ENCODE results near the gene GRHPR. TPM values are rescaled to one million over a fixed set of nuclear protein-coding genes. Genes with fewer than 3 reads are reported as not detected.

GRHPR gene
- total and polyA plus RNA-seq, 2 of the 8 experiments (the other 6 are each of a cell fraction or from before 2014, with no cell fraction given) = 97.0 to 201 TPM

DNA sequence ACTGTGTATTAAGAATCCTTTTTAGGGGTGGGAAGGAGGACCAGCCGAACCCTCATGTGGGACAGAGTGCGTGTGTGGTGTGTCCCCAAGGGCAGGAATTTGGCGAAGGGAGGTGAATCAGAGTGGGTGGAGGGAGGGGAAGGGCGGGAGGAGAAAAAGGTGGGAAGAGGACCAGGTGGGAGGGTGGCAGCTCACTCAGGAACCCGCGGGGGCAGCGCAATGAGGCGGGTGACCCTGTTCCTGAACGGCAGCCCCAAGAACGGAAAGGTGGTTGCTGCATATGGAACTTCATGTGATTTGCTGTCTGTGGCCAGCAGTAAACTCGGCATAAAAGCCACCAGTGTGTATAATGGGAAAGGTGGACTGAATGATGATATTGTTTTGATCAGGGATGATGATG lies 54.4 kb downstream of the GRHPR start:
- no peak for DNase-seq (ENCODE audit: low read depth in 1 of 2, low spot score in 2 of 2)
- Histone ChIP-seq H3K27ac (ENCODE audit: low read depth, low read length) (no peak overlapping the region), H2BK20ac (ENCODE audit: low read length) (no peak overlapping the region), H3K9me3 (ENCODE audit: insufficient read depth in 2 of 2, low read depth in 1 of 2, low read length in 1 of 2) (peaks cover 13 to 15% of the 10 kb centered on the region in 2 experiments; a peak in 3 of 4 replicates), H2AK5ac (ENCODE audit: low read depth, low read length) (no peak overlapping the region), H2BK12ac (ENCODE audit: low read depth, low read length) (no peak overlapping the region), H3K23me2 (ENCODE audit: low read depth, low read length) (peaks cover 2% of the 10 kb centered on the region; the same call in 1 of the 2 replicates), H4K91ac (replicated peaks; ENCODE audit: insufficient read length, low read length) (no peak overlapping the region), H3K27me3 (replicated peaks in 1 of 4; ENCODE audit: control insufficient read depth in 3 of 4, extremely low read depth in 1 of 4, insufficient read depth in 3 of 4, low read length in 3 of 4) (no peaks in the 10 kb centered on the region), H3K56ac (replicated peaks; ENCODE audit: insufficient read length, low read depth, low read length) (no peak overlapping the region), H3K4me2 (ENCODE audit: insufficient read depth in 1 of 2, low read depth in 2 of 2, low read length in 2 of 2) (no peak overlapping the region), H2BK120ac (replicated peaks; ENCODE audit: low read depth, low read length) (no peak overlapping the region), H3K36me3 (ENCODE audit: control insufficient read depth in 2 of 4, insufficient read depth in 4 of 4, low read length in 3 of 4) (no peaks in the 10 kb centered on the region), H3K4ac (replicated peaks; ENCODE audit: insufficient read length, low read depth, low read length) (no peak overlapping the region), H3K4me1 (replicated peaks in 1 of 4; ENCODE audit: control insufficient read depth in 3 of 4, insufficient read depth in 4 of 4, low read length in 3 of 4) (peaks cover 0 to 4% (median 1%) of the 10 kb centered on the region in 4 experiments; a peak in 3 of 7 replicates), H4K20me1 (replicated peaks in 1 of 2; ENCODE audit: control insufficient read depth in 1 of 2, insufficient read depth in 2 of 2, low read length in 2 of 2) (no peaks in the 10 kb centered on the region), H4K8ac (ENCODE audit: extremely low read depth, insufficient read depth, low read length) (no peak overlapping the region; the same call in 1 of the 2 replicates), H3K79me1 (ENCODE audit: low read depth, low read length) (no peaks in the 10 kb centered on the region), H3K9ac (replicated peaks in 1 of 4; ENCODE audit: extremely low read depth in 1 of 4, low read depth in 3 of 4, low read length in 3 of 4) (no peak overlapping the region), H3K18ac (ENCODE audit: extremely low read depth, low read length) (no peak overlapping the region), H2BK5ac (ENCODE audit: low read depth, low read length) (no peak overlapping the region), H3K79me2 (ENCODE audit: control insufficient read depth in 1 of 2, insufficient read depth in 2 of 2, low read length in 2 of 2) (no peaks in the 10 kb centered on the region), H3K4me3 (ENCODE audit: extremely low read depth in 1 of 4, insufficient read depth in 2 of 4, low read depth in 3 of 4, low read length in 4 of 4) (no peak overlapping the region), H3K14ac (ENCODE audit: insufficient read length) (no peak overlapping the region), H2BK15ac (ENCODE audit: low read length) (no peak overlapping the region), H4K5ac (ENCODE audit: insufficient read length, low read depth, low read length) (no peak overlapping the region), H3K23ac (ENCODE audit: insufficient read length) (no peak overlapping the region), H2AFZ (ENCODE audit: low read length) (no peak overlapping the region)
- no peak for FAIRE-seq
- POLR2A ChIA-PET (ENCODE audit: partially characterized antibody) = interaction anchor here (1.0 kb wide), 1 partner anchor 10 kb away, joined by 3 read pairs; no protein-coding TSS in a partner anchor
- WGBS, 2 experiments (ENCODE audit: extremely low coverage in 1 of 2, insufficient coverage in 1 of 2, insufficient read length in 1 of 2, insufficient replicate concordance in 2 of 2, low coverage in 1 of 2, low lambda C conversion rate in 2 of 2, missing lambda C conversion rate in 1 of 2) = 98% methylated on average over 5 of the region's 11 CpGs; no CpG with 5 or more reads in 1 of the 2 experiments
- CTCF ChIA-PET (ENCODE audit: partially characterized antibody) = no interaction called here
- no peak for TF ChIP-seq RNF2 (IDR thresholded peaks at IDR 0.05; ENCODE audit: borderline replicate concordance, low read depth, low read length, missing control alignments, poor library complexity, severe bottlenecking)
- TF ChIP-seq, protein P1, sequence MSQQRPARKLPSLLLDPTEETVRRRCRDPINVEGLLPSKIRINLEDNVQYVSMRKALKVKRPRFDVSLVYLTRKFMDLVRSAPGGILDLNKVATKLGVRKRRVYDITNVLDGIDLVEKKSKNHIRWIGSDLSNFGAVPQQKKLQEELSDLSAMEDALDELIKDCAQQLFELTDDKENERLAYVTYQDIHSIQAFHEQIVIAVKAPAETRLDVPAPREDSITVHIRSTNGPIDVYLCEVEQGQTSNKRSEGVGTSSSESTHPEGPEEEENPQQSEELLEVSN (IDR thresholded peaks at IDR 0.05) = peak; percentile 32; the same call in 1 of the 2 replicates

Measured in H1 (cell line).